Measurements from ENCODE around the gene TRIM14.
"Not testable (repeated sequence)": the region's sequence is repeated elsewhere in the genome, so short reads cannot be mapped to it uniquely, and the experiment has no call there.

The TRIM14 gene

DNA sequence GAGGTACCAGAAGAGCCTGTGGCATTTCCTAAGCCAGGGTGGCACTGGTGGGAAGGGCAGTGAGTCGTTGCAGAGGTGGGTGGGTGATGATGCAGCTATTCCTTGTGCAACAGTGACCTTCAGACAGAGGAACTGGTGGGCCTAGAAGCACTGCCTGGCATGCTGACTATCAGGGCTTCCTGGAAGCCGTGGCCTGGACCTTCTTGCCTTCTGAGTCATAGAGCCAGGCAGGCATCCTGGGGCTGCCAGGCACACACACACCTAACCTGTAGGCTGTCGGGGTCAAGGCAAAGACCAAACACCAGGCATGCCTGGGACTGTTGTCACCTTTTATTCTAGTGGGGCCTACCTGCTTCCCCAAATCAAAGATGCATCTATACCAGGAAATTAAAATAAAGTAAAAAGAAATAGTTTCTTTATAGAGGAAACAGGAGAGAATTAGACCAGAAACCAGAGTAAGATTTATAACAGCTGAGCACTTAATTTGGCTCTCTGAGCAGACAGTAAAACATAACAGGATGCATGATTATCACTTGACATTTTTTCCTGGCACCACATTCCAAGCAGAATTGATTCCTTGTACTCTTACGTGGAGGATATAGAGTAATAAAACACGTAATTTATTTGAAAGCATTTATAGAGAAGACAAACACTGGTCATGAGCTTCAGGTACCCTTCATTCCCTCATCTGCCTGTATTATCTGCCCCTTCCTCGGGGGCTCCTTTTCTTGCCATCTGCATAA, 37.4 kb downstream of the TRIM14 start:
- DNase-seq, result no peak

DNA sequence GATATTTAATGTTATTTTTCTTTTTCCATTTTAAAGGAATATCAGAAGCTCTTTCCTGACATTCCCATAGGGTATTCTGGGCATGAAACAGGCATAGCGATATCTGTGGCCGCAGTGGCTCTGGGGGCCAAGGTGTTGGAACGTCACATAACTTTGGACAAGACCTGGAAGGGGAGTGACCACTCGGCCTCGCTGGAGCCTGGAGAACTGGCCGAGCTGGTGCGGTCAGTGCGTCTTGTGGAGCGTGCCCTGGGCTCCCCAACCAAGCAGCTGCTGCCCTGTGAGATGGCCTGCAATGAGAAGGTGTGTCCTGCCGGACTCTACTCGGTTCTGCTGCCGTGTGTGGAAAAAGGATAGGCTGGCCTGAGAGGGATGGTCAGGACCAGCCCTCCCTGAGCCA, 38.2 kb downstream of the TRIM14 start:
- DNase-seq, result no peak

DNA sequence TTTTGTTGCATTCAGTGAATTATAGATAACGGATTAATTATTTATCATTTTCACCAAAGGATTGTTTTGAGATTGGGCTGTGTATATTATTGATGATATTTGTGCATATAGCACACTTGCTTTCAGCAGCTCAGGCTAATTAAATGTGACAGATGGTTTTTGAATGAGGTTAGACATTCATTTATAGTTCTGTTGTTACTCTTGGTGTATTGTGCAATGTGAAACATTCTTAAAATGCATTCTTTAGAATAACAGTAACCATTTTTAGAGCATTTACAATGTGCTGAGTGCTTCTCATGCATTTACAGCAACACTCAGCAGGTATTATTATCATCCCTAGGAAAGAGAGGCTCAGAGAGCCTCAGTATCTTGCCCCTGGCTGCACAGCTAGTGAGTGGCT, 38.7 kb downstream of the TRIM14 start:
- no peak for DNase-seq

DNA sequence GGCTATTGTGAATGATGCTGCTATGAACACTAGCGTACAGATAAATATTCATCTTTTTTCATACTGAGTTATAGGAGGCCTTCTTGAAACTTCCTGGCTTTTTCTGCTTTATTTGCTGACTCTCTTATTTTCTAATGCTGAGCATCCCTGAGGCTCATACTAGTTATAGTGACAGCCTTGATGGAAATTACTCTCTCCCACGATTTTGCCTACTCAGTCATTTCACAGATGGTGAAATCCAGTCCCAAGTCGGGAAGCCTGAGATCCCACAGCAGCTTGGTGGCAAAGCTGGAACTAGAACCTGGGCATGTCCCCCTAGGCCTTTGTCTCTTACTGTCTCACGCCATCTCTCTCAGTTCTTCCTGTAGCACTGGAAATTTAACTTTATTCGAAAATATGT, 40.1 kb downstream of the TRIM14 start:
- DNase-seq, result no peak

DNA sequence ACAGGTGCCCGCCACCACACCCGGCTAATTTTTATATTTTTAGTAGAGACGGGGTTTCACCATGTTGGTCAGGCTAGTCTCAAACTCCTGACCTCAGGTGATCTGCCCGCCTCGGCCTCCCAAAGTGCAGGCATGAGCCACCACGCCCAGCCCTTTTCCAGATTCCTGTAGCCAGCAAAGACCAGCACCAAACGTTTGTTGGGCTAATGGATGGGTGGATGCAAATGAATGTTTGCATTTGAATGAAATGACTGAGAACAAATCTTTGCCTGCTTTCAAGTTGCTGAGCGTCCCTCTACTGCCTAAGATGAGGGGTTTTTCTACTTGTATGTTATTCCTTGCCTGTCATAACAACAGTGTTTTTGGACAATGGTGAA, 42.5 kb downstream of the TRIM14 start:
- not testable (repeated sequence) for DNase-seq

DNA sequence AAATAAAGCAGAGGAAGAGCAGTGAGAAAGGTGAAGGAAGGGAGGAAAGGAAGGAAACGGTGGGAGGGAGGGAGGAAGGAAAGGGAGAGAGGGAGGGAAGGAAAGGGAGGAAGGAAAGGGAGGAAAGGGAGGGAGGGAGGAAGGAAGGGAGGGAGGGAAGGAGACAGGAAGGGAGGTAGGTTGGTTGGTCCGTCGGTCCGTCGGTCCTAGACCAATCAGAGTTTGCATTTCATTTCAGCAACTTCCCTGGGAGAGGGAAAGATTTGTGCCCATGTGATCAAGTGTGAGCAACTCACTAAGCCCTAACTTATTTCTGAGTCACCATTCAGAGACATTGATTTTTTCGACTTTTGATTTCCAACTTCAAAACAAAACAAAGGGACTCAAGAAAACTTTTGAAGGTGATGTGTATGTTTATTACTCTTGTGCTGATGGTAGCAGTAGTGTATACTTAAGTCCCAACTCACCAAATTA, 43.7 kb downstream of the TRIM14 start:
- no peak for DNase-seq

DNA sequence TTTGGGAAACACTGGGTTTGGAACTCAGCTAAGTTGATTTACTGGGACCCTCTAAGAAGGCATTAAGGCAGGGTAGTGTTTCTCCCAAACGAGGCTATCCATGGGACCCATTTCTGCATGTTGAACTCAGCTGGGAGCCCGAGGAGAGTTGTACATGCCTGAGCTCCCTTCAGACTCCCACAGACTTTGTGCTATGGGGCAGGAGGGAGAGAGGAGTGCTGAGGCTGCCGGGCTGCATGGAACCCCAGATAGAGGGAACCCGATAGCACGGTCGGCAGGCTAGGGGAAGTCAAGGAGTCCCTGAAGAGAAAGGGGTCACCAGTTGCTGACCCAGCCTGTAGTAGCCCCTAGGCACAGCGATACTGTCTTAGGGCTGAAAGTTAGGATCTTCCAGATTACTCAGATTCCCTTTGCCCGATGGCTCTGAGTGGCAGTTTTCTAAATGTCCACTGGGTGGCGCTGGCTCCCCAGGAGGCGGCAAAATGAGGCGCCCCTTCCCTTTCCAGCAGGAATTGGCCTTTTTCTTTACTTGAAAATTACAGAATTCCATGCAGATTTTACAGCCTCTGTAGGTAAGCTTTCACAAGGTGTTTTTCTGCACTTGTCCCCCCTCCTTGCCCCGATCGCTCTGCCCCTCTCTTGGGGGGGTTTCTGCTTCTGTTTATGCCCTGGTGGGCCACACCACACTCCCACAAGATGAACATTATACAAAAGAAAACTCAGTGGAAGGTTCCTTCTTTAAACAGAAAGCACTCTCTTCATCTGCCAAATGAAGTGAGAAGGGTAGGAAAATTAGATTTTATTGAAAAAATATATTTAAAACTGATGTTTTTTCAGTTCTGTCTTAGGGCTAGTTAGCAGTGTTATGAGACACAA, 44.7 kb downstream of the TRIM14 start:
- peak in 1 of 2 experiments; percentile 3 for DNase-seq

DNA sequence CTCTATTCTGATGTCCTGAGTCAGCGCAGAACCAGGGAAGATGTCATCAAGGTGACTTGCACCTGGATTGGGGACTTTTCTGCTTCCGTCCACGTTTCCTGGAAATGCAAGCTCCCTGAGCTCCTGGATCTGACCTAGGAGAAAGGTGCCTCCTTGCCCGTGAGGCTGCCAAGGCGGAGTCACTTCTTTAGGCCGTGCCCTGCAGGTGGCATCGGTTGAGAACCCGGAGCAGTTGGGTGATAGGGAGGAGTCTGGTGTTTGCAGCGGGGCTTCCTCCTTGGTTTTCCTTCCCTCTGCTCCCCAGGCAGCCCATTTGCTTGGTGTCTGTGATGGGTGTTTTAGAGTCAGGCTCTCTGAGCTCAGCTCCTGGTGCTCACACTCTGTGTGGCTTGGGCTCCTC, 47.3 kb downstream of the TRIM14 start:
- no peak for DNase-seq

DNA sequence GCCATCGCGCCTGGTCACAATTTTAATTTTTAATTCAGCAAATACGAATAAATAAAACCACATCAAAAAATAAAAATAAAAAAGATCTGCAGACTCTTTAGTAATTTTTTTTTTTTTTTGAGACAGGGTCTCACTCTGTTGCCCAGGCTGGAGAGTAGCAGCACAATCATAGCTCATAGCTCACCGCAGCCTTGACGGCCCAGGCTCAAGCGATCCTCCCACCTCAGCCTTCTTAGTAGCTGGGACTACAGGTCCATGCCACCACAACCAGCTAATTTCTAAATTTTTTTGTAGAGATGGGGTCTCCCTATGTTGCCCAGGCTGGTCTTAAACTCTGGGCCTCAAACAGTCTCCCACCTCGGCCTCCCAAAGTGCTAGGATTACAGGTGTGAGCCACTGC, 48.3 kb downstream of the TRIM14 start:
- DNase-seq, result no peak

DNA sequence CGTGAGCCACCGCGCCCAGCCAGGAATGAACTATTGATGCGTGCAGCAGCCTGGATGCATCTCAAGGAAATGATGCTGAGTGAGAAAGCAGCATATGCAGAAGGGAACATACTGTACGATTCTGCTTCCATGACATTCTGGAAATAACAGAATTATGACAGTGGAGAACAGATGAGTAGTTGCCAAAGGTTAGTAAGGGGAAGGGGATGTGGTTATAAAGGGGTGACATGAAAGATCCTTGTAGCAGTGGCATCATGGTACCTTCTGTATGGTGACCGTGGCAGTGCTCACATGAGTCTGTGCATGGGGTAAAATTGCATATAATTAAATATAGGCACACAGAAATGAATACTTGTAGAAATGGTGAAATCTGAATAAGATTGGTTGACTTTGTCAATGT, 49.5 kb downstream of the TRIM14 start:
- DNase-seq, result no peak

DNA sequence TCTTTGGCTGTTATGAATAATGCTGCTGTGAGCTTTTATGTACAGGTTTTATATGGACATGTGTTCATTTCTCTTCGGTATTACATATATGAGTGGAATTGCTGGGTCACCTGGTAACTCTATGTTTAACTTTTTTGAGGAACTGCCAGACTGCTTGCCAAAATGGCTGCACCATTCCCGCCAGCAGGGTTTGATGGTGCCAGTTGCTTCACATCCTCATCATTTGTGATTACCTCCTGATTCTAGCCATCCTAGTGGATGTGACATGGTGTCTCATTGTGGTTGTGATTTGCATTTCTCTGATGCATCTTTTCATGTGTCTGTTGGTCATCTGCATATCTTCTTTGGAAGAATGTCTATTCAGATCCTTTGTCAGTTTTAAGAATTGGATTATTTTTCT, 51.8 kb downstream of the TRIM14 start:
- no peak for DNase-seq

DNA sequence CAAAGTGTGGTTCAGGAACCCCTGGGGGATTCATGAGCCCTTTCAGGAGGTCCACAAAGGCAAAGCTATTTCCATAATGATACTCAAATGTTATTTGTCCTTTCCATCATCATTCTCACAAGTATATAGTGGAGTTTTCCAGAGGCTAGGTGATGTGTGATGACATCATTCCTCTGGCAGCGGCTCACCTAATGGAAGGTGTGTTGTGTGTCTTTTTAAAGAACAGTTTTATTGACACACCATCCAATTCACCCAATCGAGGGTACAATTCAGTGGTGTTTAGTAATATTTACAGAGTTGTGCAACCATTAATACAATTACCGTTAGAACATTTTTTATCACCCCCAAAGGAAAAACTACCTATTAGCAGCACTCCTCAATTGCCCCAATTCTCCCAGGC, 52.8 kb downstream of the TRIM14 start:
- no peak for DNase-seq

DNA sequence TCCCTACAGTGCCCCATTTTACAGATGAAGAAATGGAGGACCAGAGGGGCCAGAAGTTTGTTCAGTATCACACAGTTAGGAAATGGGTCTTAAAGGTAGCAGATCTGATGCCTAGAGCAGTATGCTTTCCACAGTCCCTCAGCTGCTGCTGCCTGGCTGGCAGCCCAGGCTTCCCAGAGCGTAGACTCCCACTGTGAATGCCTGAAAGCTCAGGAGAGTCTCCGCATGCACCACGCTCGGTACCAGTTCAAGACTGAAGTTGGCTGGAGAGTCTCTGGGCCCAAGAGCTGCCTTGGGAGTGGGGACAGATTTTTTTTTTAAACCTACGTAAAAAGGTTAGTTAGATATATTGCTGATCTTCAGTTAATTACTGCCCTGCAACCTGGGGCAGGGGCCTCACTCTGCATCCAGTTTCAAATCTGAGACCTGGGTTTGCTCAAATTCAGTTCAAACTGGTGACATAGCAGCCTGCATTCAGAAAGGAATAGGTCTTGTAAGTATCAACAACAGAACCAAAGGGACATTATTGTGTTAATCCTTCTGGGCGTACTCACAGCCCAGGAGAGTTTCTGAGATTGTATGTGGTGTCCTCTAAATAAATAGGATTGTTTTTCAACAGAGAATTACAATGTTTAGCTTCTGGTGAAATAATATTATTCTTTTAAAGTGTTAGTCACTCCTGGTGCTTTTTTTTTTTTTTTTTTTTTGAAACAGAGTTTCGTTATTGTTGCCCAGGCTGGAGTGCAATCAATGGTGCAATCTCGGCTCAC, 54.2 kb downstream of the TRIM14 start:
- no peak for DNase-seq

DNA sequence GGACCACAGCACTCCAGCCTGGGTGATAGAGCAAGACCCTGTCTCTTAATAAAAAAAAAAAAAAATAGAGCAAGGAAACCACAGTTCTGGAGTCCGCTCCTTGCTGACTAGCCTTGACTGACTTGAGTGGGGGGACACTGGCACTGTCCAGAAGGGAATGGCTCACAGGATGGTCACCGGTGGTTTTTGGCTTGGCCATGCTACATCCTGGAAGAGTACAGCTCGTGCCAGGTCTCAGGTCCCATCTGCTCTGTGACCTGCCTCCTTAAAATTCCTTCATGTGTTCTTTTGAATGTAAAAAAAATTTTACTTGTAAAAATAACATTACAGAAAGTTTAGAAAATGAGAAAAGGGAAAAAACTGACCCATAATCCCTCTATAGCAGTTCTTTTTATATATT, 56.9 kb downstream of the TRIM14 start:
- DNase-seq, result no peak

DNA sequence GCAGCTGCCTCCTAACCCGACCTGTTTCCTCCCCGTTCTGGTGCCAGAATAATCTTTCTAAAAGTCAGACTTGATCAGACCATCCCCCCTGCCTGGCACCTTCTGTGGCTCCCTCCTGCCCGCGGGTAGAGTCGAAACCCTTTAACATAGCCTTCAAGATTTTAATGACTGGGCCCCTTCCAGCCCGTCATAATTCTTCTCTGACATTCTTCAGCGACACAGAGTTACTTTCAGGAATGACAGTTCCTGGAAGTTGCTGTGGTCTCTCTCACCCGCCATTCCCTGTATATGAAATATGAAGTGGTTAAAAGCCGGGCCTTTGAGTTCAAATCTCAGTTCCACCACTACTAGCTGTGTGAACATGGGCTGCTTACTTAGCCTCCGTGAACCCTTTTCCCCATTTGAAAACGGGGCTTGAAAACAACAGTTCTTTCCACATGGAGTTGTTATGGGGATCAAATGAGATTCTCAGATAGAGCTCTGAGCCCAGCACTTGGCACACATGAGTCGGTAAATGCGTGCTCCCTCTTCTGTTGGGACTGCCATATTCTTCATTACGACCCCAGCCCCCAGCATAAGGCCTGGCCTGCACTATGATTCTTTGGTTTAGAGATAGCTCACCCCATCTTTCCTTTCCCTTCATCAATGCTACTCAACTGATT, 61.8 kb downstream of the TRIM14 start:
- DNase-seq, result peak in 1 of 2 experiments; percentile 16

DNA sequence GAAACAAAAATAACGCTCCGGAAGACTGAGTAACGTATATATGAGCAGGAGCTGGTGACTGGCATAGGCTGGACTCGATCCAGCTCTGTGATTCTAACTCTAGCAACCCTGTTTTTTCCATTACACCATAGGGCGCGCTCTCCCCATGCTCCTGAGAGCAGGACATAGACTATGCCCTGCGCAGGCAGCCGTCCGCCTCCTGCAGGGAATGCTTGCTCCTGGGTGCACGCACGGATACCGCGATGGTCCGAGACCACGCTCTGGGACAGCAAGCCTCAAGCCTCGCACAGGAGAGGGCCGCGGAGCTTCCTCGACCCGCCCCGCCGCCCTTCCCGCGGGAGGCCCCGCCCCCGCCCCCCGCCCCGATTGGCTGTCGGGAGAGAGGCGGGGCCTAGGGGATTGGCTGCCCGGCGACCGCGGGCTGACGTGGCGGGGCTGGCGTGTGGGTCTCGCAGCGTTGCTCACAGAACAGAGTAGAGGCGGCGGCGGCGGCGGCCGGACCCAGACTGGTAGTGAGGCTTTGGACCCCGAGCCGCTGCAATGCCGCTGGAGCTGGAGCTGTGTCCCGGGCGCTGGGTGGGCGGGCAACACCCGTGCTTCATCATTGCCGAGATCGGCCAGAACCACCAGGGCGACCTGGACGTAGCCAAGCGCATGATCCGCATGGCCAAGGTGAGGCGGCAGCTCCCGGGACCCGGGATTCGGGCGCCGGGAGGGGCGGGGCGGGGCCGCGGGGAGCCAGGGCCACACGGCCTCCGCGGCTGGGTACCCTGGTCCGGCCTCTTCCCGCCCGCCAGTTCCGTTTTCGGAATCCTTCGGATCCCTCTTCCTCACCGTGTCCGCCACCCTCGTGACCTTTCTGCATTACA, 62.5 kb downstream of the TRIM14 start, which contains the start of gene NANS:
Gene NANS (plus strand): TSS at position 464 of the 869 bp plus-strand sequence. CDS start 77 bp downstream, at position 541.
- DNase-seq, result peak; percentile 96 to 97

DNA sequence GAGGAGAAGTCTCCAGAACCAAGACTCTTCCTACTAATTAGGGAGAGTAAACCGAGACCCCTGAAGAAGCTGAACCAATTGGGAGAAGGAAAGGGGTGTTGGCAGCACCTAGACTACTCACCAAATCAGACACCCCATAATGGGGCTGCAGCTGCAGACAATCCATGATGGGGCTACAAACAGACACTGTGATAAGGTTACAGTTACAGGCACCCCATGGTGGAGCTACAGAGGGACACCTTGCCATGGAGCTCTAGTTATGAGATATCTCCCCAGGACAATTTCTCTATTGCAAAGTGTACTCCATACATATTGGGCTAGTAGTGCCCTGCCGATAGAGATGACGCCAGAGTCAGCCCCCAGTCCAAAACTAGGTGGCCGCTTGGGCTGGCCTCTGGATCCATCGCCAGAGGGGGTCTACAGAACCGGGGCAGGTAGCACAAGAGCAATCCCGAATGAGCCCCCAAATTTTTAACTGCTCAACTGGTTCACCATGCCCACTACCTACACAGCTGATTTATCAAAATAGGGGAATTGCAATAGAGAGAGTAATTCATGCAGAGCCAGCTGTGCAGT, 64.6 kb downstream of the TRIM14 start:
- DNase-seq, result no peak

DNA sequence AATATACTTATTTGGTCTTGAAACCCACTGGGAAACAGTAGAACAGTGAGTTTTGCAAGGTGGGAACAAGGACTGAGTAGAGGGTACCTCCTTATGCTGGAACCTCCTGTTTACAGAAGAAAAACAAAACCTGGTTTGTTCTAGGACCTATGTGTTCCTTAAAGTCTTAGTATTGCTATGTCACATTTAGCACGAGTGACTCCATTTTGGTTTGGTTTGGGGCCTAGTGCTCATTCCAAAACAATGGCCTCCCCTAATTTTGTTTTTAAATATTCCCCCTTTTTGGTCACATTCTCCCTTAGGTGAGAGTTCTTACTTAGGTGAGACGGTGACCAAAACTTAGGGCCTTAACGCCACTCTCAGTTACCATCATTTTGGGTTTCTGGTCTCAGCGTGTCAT, 68.7 kb downstream of the TRIM14 start:
- DNase-seq, result no peak

DNA sequence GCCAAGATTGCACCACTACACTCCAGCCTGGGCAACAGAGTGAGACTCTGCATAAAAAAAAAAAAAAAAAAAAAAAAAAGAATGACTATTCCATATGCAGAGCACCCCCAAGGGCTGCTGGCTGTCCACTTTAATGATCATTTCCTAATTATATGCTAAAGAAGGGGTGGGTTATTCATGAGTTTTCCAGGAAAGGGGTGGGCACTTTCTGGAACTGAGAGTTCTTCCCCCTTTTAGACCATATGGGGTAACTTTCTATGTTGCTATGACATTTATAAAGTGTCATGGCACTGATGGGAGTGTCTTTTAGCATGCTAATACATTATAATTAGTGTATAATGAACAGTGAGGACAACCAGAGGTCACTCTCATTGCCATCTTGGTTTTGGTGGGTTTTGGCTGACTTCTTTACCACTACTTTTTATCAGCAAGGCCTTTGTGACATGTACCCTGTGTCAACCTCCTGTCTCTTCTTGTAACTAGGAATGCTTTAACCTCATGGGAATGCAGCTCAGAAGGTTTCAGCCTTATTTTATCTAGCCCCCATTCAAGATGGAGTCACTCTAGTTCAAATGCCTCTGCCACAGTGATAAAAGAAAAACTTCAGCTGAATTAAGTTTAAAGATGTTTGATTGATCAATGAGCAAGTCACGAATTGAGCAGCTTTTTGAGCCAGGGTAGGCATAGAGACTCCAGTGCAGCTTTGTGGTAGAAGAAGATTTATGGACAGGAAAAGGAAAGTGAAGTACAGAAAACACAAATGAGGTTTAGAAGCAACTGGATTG, 69.5 kb downstream of the TRIM14 start:
- no peak for DNase-seq

DNA sequence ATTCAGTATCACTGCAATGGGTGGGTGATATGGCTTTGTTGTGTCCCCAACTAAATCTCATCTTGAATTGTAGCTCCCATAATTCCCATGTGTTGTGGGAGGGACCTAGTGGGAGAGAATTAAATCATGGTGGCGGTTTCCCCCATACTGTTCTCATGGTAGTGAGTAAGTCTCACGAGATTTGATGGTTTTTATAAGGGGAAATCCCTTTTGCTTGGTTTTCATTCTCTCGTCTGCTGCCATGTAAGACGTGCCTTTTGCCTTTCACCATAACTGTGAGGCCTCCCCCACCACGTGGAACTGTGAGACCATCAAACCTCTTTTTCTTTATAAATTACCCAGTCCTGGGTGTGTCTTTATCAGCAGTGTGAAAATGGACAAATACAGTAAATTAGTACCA, 72.0 kb downstream of the TRIM14 start:
- DNase-seq, result peak in 1 of 2 experiments; percentile 6

DNA sequence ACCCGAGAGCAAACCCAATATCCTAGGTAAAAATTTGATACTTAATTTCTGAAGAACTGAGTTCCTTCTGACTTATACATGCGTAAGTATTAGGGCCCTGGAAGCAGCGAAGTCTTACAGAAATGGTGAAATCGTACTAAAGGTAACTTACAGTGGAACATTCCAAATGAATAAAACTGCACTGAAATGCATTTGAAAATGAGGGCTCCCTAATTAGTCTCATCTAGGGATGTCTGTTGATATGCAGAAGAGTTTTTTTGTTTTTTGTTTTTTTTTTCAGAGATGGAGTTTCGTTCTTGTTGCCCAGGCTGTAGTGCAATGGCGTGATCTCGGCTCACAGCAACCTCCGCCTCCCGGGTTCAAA, 72.9 kb downstream of the TRIM14 start:
- DNase-seq, result no peak

Data from SHP77 (cell line).